ENCODE measurements around the gene SERPINB1. TPM values are rescaled to one million over a fixed set of nuclear protein-coding genes. Genes with fewer than 3 reads are reported as not detected.
"Not testable (repeated sequence)": the region's sequence is repeated elsewhere in the genome, so short reads cannot be mapped to it uniquely, and the experiment has no call there.

The SERPINB1 gene
- total RNA-seq, 2 experiments from 2014 or later, result 62.8 to 72.8 TPM

DNA sequence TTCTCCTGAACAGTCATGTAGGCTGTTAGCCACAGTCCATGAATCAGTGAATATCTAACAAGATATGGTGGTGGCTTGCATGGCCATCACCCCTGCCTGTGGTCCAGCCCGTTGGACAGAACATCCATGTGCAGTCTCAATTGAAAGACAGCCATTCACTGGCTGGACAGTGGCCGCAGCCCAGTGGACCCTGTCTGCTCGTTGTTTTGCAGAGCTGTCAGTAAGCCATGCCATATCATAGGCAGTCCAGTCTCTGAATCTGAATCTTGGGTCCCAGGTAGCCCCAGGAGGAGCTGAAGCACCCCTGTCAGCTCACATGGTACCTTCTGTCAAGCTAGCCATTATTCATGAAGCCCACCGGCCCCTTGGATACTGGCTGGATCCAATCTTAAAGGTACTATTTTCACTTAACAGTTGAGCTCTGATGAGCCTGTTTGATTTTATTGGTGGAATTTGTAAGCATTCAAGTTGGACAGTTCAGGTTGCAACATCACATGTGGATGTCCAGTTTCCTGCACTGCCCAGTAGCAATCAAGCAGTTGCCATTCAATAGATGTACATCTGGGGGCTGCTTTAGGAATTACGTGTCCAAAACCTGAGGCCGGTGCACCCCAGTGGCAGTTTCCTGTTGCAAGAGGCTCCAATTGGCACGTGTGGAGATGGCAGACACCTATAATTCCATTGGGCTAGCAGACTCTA is 37.8 kb downstream of the SERPINB1 start:
- POLR2A ChIA-PET, result no interaction called here
- no peak for DNase-seq
- Mint-ChIP-seq H3K27me3 (no peaks in the 10 kb centered on the region), H3K4me1 (peaks cover 17% of the 10 kb centered on the region), H3K4me3 (no peak overlapping the region), H3K27ac (no peak overlapping the region), H3K9me3 (peaks cover 2% of the 10 kb centered on the region), H3K36me3 (ENCODE audit: low read depth) (no peaks in the 10 kb centered on the region)
- CTCF ChIA-PET, result interaction anchor here (1.1 to 1.6 kb wide), 2 partner anchors 13 to 14 kb away, joined by 3 to 6 read pairs; no protein-coding TSS in a partner anchor

DNA sequence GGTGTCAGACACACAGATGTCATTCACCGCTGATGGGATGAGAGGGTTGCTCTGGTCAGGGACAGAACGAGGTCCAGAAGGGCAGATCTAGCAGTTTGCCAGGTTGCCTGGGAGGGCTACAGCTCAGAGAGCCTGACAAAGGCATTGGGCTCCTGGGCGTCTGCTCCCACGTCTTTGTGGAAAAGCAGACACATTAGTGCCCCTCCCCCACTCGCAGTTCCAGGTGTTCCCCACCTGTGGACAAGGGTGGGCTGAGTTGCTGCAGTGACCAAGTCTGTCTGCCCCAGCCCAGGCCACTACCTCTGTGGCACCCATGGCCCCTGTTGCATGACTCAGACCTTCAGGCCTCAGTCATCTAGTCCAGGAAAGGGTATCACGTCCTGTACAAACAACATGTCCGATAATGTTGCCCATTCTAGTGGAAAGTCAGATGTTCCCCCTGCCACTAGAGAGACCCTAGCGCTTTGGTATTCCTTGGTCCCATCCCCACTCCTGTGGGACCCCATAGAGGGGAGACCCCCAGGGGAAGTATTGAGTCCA is 39.1 kb downstream of the SERPINB1 start:
- DNase-seq, result no peak
- peaks cover 21% of the 10 kb centered on the region for H3K4me1 Mint-ChIP-seq
- ChIA-PET CTCF (interaction anchor here (1.6 kb wide), 1 partner anchor 11 kb away, joined by 6 read pairs; no protein-coding TSS in a partner anchor), POLR2A (no interaction called here)
- H3K27ac Mint-ChIP-seq, result no peak overlapping the region
- no peak overlapping the region for H3K4me3 Mint-ChIP-seq
- no peaks in the 10 kb centered on the region for H3K27me3 Mint-ChIP-seq
- H3K9me3 Mint-ChIP-seq, result peaks cover 2% of the 10 kb centered on the region
- no peaks in the 10 kb centered on the region for H3K36me3 Mint-ChIP-seq (ENCODE audit: low read depth)

DNA sequence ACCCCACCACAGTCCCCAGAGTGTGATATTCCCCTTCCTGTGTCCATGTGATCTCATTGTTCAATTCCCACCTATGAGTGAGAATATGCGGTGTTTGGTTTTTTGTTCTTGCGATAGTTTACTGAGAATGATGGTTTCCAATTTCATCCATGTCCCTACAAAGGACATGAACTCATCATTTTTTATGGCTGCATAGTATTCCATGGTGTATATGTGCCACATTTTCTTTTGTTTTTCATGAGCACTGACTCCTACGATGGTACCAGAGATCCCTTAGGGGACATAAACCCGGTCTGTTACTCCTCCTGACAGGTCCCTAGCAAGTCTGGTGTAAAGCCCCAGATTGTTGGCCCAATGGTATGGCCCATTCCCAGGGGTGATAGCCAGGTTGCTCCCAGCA is 40.0 kb downstream of the SERPINB1 start:
- H3K9me3 Mint-ChIP-seq; H3K27ac Mint-ChIP-seq; POLR2A ChIA-PET; H3K36me3 Mint-ChIP-seq (ENCODE audit: low read depth); H3K27me3 Mint-ChIP-seq; DNase-seq; H3K4me3 Mint-ChIP-seq; CTCF ChIA-PET: not testable (repeated sequence)
- H3K4me1 Mint-ChIP-seq, result peaks cover 26% of the 10 kb centered on the region

- ChIA-PET CTCF (interaction anchor here (0.9 to 1.5 kb wide), 2 partner anchors 10 to 41 kb away, joined by 3 to 10 read pairs; partner anchors contain the start of gene SERPINB1), POLR2A (no interaction called here)
- no peak for DNase-seq
- no peak overlapping the region for H3K4me3 Mint-ChIP-seq
- no peaks in the 10 kb centered on the region for H3K27me3 Mint-ChIP-seq
- H3K9me3 Mint-ChIP-seq, result peaks cover 2% of the 10 kb centered on the region
- H3K27ac Mint-ChIP-seq, result no peak overlapping the region
- peaks cover 28% of the 10 kb centered on the region for H3K4me1 Mint-ChIP-seq
- H3K36me3 Mint-ChIP-seq (ENCODE audit: low read depth), result no peaks in the 10 kb centered on the region
Measured at GRCh38 chr6:2800552-2801316, 40.9 kb downstream of the SERPINB1 start.

GRCh38 chr6:2799936-2800527 is 41.6 kb downstream of the SERPINB1 start:
- H3K27me3 Mint-ChIP-seq, result no peaks in the 10 kb centered on the region
- peaks cover 2% of the 10 kb centered on the region for H3K9me3 Mint-ChIP-seq
- no peak overlapping the region for H3K4me3 Mint-ChIP-seq
- no peak for DNase-seq
- POLR2A ChIA-PET, result no interaction called here
- CTCF ChIA-PET, result interaction anchor here (0.9 to 1.5 kb wide), 3 partner anchors 9 to 42 kb away, joined by 3 to 10 read pairs (median 4); partner anchors contain the start of gene SERPINB1
- H3K4me1 Mint-ChIP-seq, result peaks cover 28% of the 10 kb centered on the region
- H3K27ac Mint-ChIP-seq, result no peak overlapping the region
- no peaks in the 10 kb centered on the region for H3K36me3 Mint-ChIP-seq (ENCODE audit: low read depth)

DNA sequence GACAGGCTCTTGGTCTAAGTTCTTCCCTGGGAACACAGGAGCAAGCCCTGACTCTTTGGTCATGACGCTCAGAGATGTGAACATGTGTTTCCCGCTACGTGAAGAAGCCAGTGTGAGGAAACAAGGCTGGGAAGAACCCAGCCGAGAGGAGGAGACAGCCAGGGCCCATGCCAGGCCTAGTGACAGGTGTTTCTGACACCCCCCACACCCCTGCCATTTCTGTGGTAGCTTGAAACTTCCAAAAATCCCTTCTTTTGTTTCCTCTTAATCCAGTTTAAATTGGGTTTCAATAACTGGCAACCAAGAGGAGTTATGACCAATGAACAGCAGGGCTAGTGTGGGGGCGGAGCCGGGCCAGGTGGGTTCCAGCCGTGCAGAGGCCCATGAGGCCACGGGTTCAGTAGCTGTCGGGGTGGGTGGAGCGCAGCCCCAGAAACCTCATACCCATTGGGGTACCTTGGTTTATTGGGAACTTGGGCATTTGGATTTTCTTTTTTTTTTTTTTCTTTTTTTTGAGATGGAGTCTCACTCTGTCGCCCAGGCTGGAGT is 43.0 kb downstream of the SERPINB1 start:
- POLR2A ChIA-PET, result no interaction called here
- H3K27ac Mint-ChIP-seq, result peak overlapping the region; percentile 11
- CTCF ChIA-PET, result interaction anchor here (0.6 to 1.4 kb wide), 4 partner anchors 16 to 271 kb away, joined by 3 to 5 read pairs (median 4); no protein-coding TSS in a partner anchor

DNA sequence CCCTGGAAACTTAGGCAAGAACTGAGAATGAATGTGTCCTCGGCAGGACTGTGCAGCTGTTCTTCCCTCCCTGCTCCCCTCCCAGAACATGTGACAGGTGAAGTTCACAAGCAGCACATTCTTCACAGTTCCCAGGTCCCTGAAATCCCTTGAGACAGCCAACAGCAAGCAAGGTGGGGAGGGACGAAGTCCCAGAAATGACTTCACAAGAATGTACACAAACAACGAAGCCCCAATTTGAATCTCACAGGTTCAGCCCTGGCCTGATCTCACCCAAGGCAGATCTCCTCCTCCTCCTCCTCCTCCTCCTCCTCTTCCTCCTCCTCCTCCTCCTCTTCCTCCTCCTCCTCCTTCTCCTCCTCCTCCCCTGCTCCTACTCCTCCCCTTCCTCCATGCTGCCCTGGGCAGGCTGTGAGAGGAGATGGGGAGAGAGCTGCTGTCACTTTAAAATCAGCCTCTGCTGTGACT is 44.1 kb downstream of the SERPINB1 start:
- no peak overlapping the region for H3K27ac Mint-ChIP-seq
- peaks cover 5% of the 10 kb centered on the region for H3K9me3 Mint-ChIP-seq
- DNase-seq, result no peak
- POLR2A ChIA-PET, result interaction anchor here (0.6 kb wide), 1 partner anchor 33 kb away, joined by 3 read pairs; the partner anchor contains the start of gene WRNIP1
- CTCF ChIA-PET, result interaction anchor here (0.6 to 1.1 kb wide), 5 partner anchors 12 to 134 kb away, joined by 3 to 4 read pairs (median 3); partner anchors contain the start of gene WRNIP1
- H3K4me3 Mint-ChIP-seq, result no peak overlapping the region
- H3K27me3 Mint-ChIP-seq, result no peaks in the 10 kb centered on the region
- peaks cover 47% of the 10 kb centered on the region for H3K4me1 Mint-ChIP-seq
- H3K36me3 Mint-ChIP-seq (ENCODE audit: low read depth), result no peaks in the 10 kb centered on the region

More for the DNA sequence above, 43.0 kb downstream of the SERPINB1 start:
- DNase-seq, result no peak
- Mint-ChIP-seq H3K27me3 (no peaks in the 10 kb centered on the region), H3K4me3 (no peak overlapping the region), H3K36me3 (ENCODE audit: low read depth) (no peaks in the 10 kb centered on the region), H3K9me3 (peaks cover 5% of the 10 kb centered on the region), H3K4me1 (peaks cover 36% of the 10 kb centered on the region)

DNA sequence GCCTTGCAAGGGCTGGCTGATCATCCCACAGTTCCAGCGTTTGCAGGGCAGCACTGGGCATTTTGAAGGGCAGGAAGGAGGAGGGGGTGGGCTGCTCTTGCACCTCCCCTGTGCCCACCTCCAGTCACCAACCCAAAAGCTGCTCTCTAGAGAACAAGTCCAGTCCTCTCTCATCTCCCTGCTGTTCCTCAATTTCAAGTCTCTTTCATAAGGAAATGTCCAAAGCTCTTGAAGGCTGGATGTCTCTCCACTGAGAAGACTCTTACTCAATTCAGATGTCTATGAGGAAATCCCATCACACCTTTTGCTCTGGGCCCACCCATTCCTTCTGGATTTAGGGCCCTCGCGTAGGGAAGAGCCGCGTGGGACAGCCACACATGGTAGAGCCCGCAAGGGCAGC is 44.8 kb downstream of the SERPINB1 start:
- H3K4me3 Mint-ChIP-seq, result no peak overlapping the region
- peaks cover 54% of the 10 kb centered on the region for H3K4me1 Mint-ChIP-seq
- CTCF ChIA-PET, result interaction anchor here (0.7 to 1.4 kb wide), 6 partner anchors 13 to 135 kb away, joined by 3 to 4 read pairs (median 3); partner anchors contain the start of gene MYLK4
- H3K36me3 Mint-ChIP-seq (ENCODE audit: low read depth), result no peaks in the 10 kb centered on the region
- H3K9me3 Mint-ChIP-seq, result peaks cover 5% of the 10 kb centered on the region
- H3K27me3 Mint-ChIP-seq, result no peaks in the 10 kb centered on the region
- no peak overlapping the region for H3K27ac Mint-ChIP-seq
- POLR2A ChIA-PET, result no interaction called here
- no peak for DNase-seq

- H3K9me3 Mint-ChIP-seq, result peaks cover 2% of the 10 kb centered on the region
- peaks cover 60% of the 10 kb centered on the region for H3K4me1 Mint-ChIP-seq
- CTCF ChIA-PET, result interaction anchor here (0.6 to 1.8 kb wide), 9 partner anchors 14 to 540 kb away, joined by 3 to 5 read pairs (median 3); partner anchors contain the start of genes MYLK4 and SERPINB9
- no peaks in the 10 kb centered on the region for H3K27me3 Mint-ChIP-seq
- POLR2A ChIA-PET, result no interaction called here
- no peak overlapping the region for H3K4me3 Mint-ChIP-seq
- H3K27ac Mint-ChIP-seq, result no peak overlapping the region
- H3K36me3 Mint-ChIP-seq (ENCODE audit: low read depth), result peaks cover 2% of the 10 kb centered on the region
- DNase-seq, result no peak
Measured at GRCh38 chr6:2795956-2796355, 45.7 kb downstream of the SERPINB1 start.

DNA sequence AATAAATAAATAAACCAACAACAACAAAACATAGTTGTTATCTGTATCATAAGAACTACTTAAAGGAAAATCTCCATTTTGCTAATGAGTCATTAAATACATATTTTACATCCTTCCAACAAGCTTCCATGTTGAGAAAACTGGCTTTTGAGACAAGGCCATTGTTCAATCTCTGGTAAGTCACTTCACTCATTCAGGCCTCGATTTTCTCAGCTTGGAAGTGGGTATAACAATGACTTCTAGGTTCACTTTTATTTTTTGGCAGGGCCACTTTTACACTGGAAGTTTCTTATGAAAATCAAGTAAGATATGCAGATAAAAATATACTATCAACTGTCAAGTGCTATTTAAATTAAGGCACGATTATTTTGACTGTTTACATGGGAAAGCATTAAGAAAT is 46.5 kb downstream of the SERPINB1 start:
- Mint-ChIP-seq H3K4me1 (peaks cover 62% of the 10 kb centered on the region), H3K27ac (no peak overlapping the region), H3K27me3 (no peaks in the 10 kb centered on the region), H3K9me3 (peaks cover 2% of the 10 kb centered on the region), H3K36me3 (ENCODE audit: low read depth) (peaks cover 2% of the 10 kb centered on the region), H3K4me3 (no peak overlapping the region)
- ChIA-PET POLR2A (no interaction called here), CTCF (interaction anchor here (0.8 to 1.8 kb wide), 7 partner anchors 13 to 271 kb away, joined by 3 to 5 read pairs (median 3); partner anchors contain the start of gene SERPINB9)
- DNase-seq, result no peak

DNA sequence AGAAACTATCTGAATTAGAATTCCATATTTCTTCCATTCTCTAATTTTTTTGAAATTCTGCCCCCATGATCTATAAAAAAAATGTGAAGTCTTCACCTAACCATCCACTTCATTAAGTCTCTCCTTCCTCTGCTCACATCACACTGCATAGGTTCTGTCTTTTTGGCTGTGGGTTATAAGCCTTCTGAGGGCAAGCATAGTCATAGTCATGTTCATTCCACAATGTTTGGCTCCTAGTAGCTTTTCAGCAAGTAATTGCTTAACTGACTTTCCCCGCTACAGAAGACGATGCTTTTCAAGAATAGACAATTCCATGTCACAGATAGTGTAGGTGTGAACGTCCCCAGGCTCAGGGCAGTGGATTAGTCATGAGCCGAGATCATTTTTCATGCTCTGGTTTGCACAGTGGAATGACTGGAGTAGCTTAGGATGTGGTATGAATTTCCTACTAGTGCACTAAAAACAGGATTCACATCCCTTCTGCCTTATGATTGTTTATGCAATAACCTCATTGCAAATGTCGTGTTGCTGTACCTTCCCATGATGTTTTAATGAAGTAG is 47.4 kb downstream of the SERPINB1 start:
- DNase-seq, result no peak
- Mint-ChIP-seq H3K4me3 (no peak overlapping the region), H3K9me3 (peaks cover 2% of the 10 kb centered on the region), H3K27me3 (no peaks in the 10 kb centered on the region), H3K36me3 (ENCODE audit: low read depth) (peaks cover 2% of the 10 kb centered on the region), H3K27ac (peak overlapping the region; percentile 90), H3K4me1 (peaks cover 53% of the 10 kb centered on the region)
- POLR2A ChIA-PET, result no interaction called here
- CTCF ChIA-PET, result interaction anchor here (0.8 to 1.2 kb wide), 2 partner anchors 12 to 15 kb away, joined by 3 read pairs; no protein-coding TSS in a partner anchor

Measured in activated CD4-positive, alpha-beta T cell treated with anti-CD3 and anti-CD28 coated beads, Interleukin-2, amount 10 ng/mL, durations not matched to agents 7 days and 5 days (primary cell).